ENCODE measurements around the gene TBC1D5.

DNA sequence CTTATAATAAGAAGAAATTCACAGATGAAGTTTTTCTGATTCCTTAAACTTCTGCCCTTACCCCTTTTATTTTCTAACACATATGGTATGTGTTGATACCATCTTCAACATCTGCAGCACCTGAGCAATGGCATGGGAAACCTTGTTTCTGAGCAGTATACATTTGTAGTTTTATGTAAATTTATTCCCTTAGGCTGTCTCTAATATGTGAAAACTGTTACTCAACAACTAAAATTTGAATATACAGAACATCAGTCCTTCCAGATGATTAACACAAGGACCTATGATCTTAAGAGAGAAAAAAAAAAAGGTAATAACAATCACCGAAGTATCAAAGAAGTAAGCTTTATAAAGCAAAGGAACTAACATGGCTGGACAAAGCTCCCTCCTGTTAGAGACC is 190.5 kb downstream of the TBC1D5 start:
- TF ChIP-seq, protein P1, sequence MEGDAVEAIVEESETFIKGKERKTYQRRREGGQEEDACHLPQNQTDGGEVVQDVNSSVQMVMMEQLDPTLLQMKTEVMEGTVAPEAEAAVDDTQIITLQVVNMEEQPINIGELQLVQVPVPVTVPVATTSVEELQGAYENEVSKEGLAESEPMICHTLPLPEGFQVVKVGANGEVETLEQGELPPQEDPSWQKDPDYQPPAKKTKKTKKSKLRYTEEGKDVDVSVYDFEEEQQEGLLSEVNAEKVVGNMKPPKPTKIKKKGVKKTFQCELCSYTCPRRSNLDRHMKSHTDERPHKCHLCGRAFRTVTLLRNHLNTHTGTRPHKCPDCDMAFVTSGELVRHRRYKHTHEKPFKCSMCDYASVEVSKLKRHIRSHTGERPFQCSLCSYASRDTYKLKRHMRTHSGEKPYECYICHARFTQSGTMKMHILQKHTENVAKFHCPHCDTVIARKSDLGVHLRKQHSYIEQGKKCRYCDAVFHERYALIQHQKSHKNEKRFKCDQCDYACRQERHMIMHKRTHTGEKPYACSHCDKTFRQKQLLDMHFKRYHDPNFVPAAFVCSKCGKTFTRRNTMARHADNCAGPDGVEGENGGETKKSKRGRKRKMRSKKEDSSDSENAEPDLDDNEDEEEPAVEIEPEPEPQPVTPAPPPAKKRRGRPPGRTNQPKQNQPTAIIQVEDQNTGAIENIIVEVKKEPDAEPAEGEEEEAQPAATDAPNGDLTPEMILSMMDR (IDR thresholded peaks at IDR 0.05 in 8 of 11, conservative IDR thresholded peaks at IDR 0.05 in 3 of 11) = no peak
- no peak for TF ChIP-seq POLR2A (IDR thresholded peaks at IDR 0.05)
